GM21423 (cell line): ENCODE measurements around the gene MTIF3.

ENCODE experiments used
- ATAC-seq: cut with Tn5 transposase; IDR thresholded peaks from one replicate; pipeline ENCODE4 v1.9.1; 2021; ENCODE audit warnings: mild to moderate bottlenecking, moderate library complexity; ENCODE audit not compliant: unreplicated experiment

Gene MTIF3

DNA sequence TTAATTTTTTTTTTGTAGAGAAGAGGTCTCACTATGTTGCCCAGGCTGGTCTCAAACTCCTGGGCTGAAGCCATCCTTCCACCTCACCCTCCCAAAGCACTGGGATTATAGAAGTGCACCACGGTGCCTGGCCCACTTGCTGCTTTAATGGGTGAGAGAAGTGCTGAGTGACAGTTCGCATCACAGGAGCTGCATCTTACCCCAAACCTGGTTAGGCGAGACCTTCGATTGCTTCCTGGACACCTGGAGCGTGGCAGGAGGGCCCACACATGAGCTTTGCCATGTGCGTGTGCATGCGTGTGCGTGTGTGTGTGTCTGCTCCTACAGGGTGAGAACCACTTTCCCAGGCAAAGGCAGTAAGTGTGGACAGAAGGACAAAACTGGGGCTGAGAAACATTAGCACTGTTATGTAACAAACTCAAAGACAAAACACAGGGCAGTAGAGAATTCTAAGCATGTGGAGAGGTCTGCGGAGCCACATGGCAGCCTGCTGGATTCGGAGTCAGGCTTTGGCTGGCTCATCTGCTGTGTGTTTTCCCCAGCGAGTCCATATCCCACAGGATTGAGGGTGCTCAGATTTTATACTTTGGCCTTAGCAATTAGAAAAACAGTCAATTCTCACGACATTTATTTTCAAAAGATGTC, 11.7 kb upstream of the MTIF3 start:
- no peak for ATAC-seq

GRCh38 chr13:27455331-27455855, 5.0 kb upstream of the MTIF3 start:
- ATAC-seq = no peak

- ATAC-seq = no peak
These were observed 632 bp upstream of the MTIF3 start for GRCh38 chr13:27450921-27451471.

DNA sequence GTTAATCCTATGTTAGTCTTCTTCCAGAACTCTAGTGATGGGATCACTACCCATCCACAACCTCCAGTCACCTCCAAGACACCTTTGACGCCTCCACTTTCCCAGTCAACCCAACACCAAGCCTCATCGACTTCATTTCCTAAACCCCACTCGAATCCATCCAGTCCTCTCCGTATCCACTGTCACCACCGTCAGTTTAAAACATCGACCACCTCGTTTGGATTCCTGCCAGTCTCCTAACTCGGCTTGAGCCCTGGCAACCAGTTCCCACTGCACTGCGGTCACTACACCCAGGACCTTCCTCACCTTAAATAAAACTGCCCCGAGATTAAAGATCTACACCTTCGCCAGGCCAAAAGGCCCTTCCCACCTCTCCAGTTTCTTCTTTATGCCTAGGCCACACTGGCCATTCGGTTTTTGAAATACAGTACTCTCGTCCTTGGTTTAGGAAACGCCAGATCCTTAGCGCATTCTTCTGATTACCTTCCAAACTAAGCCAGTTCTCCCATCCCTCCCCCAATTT, 1.2 kb downstream of the MTIF3 start:
- no peak for ATAC-seq

GRCh38 chr13:27448308-27448707, 2.1 kb downstream of the MTIF3 start:
- ATAC-seq = no peak

DNA sequence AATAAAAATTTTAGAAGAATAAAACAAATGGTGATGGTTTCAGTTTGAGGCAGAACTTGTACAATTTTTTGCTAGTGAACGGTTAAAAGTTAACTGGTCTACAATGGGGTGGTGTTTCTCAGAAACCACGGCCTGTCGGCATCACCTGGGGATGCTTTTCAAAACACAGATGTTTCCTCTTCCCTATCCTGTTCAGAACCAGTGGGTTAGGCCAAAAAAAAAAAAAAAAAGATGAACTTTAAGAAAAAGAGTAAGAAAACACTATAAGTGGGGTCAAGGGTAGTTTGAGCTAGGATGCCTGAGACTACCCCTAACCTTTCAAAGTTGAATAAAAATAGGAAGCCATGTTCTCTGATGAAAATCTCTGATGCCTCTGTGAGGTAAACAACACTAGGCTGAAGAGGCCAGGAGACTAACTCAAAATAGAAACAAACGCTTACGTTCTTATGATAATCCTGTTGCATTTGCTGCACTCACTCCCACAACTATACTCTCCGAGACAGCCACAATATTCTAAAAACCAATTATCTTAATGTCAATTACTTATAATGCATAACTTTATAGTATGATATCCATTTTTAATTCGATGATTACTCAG, 3.3 kb downstream of the MTIF3 start:
- ATAC-seq = peak; percentile 19

- no peak for ATAC-seq
These were observed 7.6 kb downstream of the MTIF3 start for GRCh38 chr13:27442797-27443196.

DNA sequence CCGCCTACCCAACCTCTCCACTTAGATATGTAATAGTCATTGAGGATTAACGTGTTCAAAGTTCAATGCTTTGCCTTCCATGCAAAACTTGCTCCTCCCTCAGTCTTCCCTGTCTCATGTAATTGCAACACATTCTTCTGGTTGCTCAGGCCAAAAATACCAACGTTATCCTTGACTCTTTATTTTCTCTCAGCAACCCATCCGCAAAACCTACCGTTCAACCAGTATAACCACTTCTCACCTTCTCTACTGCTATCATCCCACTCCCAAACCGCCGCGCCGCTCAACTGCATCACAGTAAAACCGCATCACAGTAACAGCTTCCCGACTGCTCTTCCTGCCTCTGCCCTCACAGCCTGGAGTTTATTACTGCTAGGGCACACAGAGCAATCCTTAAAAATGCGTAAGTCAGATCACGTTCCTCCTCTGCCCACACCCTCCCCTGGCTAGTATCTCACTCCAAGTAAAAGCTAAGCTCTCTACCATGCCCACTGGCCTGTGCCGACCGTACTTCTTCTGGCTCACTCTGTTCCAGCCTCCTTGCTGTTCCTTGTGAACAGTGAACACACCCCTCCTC, 8.2 kb downstream of the MTIF3 start:
- ATAC-seq = no peak

GRCh38 chr13:27440408-27440807, 10.0 kb downstream of the MTIF3 start:
- ATAC-seq = peak; percentile 64

GRCh38 chr13:27437126-27437525, 13.2 kb downstream of the MTIF3 start:
- ATAC-seq = no peak

GRCh38 chr13:27432611-27433210, 17.7 kb downstream of the MTIF3 start:
- no peak for ATAC-seq

- ATAC-seq = no peak
These were observed 18.2 kb downstream of the MTIF3 start for GRCh38 chr13:27432180-27432579.

GRCh38 chr13:27428160-27428559, 22.2 kb downstream of the MTIF3 start:
- ATAC-seq = no peak

DNA sequence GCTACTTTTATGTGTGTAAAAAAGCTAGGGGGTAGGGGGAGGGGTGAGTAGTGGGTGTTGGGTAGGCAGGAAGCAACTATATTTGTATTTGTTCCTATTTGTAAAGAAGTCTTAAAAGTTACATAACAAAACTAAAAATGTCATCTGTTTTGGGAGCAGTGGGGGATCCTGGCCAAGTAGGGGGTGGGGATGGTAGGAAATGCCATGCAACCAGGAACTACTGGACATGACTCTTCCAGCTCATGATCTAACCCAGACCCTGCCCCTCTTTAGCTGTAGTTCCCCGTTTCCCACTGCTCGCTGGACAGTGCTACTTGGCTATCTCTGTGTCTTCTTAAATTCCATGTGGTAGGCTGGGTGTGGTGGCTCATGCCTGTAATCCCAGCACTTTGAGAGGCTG, 22.7 kb downstream of the MTIF3 start:
- ATAC-seq = no peak

- peak; percentile 57 for ATAC-seq
These were observed 24.3 kb downstream of the MTIF3 start for GRCh38 chr13:27425918-27426630.

DNA sequence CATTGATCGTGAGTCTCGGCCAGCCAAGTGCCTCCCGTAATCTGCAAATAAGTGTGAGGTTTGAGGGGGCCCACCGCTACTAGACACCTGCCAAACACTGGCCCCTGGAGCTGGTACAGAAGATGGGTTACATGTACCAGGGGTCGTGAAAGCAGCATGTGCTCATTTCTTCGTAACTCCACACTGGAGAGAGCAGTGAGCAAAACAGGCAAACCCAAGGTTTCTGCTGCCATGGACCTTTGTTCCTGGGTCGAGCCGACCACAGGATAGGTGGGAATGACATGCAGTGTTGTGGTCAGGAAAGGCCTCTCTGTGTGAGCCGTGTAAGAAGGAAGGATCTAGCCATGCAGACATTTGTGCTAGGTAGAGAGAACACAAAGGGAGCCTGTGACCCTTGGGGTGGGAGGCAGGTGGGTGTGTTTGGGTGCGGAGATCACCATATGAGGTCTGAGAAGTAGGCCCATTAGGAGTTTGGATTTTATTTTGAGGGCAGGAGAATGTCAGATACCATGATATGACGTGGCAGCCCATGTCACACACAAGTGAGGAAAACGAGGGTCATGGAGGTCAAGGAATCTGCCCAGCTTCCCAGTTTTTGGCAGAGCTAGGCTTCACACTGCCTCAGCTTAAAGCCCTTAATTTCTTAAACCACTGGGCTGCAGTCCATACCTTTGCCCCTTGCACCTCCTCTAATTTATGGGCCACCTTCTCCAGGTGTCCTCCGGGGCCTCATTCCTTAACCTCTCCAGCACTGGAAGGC, 25.0 kb downstream of the MTIF3 start:
- ATAC-seq = no peak

- peak; percentile 64 for ATAC-seq
These were observed 25.9 kb downstream of the MTIF3 start, which contains the start of gene GTF3A for GRCh38 chr13:27424246-27425157. GTF3A (plus strand) TSS chr13:27424619.

DNA sequence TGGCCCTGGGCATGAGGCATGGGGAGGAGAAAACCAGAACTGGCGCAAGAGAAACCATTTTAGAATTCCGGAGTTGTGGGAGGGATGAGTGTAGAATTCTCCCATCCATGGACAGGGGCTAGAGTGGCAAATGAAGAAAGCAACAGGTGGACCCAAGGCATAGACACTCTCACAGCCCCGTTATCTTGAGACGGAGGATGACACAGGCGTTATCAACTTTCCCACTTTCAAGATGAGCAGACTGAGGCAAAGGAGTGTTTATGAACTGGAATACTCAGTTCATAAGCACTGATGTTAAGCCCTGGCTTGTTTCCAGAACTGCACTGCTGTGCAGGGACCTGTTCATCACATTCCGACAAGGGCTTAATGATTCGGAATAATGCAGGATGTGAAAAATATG, 27.0 kb downstream of the MTIF3 start:
- no peak for ATAC-seq
